NCI-H2196 (cell line): ENCODE data around the gene PLCL1.

ENCODE experiments used
- DNase-seq: peaks from one replicate; lab custom pipeline; 2025; ENCODE audit not compliant: unreplicated experiment; lab: John Stamatoyannopoulos, UW

PLCL1 gene

DNA sequence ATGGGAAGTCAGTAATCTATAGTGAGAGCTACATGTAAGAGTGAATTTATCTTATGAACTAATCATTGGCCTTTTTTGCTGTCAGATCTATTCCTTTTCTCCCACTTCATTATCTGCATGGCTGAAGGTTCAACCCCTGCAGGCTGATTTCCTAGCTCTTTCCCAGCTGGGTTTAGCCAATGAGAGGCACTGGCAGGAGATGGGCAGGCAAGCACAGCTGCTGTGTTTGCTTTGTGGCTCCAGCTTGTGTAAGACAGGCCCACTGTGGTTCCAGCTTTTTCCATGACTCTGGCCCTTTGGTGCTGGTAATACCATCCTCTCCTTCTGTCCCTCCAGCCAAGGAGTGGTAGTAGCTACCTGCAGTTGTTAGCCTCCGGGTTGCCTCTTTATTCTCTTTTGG, 248.8 kb downstream of the PLCL1 start:
- no peak for DNase-seq

- no peak for DNase-seq
These were observed 249.4 kb downstream of the PLCL1 start for GRCh38 chr2:198053776-198054175.

DNA sequence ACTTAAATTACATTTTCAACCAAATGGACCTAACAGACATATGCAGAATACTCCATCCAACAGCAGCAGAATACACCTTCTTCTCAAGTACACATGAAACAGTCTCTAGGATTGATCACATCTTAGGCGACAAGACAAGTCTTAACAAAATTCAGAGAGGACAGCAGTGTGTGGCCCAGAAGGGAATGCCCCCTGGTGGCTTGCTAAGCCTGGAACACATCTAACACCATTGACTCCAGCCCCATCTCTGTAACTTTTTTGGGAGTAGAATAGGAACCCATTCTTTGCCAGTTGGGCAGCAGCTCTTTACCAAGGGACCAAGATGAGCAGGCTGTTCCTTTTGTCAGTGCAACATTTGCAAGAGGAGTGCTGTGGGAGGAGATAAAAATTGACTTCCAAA, 249.9 kb downstream of the PLCL1 start:
- DNase-seq: no peak

DNA sequence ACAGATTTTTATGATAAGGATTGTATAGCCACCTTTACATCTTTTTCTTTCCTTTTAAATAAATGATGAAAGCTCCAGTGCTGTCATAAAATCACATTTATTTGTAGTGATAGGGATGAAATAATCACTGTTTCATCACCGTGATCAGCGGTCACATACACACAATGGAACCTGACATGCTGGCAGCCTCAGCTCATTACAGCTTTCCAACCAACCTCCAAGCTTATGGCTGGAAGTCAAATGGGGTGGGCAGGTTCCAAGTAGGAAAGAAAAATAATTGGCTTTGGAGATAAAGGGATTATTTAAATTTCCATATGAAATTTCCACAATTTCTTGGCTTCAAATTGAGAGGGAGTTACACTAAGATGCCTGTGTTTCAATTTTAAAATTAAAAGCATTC, 251.3 kb downstream of the PLCL1 start:
- no peak for DNase-seq

DNA sequence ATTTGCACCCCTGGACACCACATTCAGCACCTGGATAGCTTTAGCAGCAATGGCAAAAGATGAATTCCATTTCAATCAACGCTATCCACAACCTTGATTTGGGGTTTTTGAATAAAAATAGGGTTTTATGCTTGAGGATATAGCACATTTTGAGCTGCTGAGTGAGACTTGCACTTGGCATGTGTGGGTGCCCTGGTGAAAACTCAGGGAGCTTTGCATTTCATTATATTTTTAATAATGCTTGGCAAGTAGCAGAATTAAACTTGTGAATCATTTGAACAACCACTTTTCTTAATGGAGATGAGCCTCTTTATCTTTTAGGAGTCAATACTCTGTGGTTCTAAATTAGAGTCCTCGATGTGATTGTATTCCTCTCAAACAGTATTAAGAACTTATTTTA, 252.4 kb downstream of the PLCL1 start:
- DNase-seq: no peak

DNA sequence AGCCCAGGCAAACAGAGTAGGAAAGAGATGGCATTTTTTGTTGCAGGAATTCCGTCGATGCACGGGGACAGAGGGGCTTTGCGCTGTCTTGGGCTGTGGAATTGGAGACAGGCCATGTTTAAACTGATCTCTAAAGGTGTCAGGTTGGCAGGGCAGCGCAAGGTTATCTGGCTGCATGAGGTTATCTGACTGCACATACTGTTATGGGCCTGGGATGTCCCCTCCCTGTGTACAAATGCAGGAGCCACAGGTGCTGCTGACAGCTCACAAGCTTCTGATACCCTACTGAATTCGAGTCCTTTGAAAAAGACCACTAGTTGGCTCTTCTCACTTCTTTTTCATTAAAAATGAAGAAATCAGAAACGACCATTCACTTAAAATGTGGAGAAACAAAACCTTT, 255.4 kb downstream of the PLCL1 start:
- DNase-seq: no peak

DNA sequence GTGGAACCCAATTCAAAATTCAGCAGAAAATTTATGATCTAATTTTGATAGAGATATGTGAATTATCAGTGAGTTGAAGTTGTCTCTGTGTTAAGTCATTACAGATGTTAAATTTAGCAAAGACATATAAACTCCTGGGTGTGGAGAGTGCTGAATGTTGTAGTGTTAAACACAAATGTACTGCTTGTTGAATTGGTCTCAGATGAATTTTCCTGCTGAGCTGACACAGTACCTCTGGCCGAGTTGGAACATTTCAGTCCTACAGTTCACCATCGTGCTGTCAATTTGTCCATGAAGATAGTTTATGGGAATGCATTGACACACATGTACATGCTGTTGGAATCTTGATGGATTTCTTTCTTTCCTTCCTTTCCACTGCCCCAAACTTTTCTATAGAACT, 255.9 kb downstream of the PLCL1 start:
- no peak for DNase-seq

- DNase-seq: no peak
These were observed 258.4 kb downstream of the PLCL1 start for GRCh38 chr2:198062826-198063225.

- no peak for DNase-seq
These were observed 258.8 kb downstream of the PLCL1 start for GRCh38 chr2:198063242-198063641.

GRCh38 chr2:198065322-198065721, 260.9 kb downstream of the PLCL1 start:
- no peak for DNase-seq

DNA sequence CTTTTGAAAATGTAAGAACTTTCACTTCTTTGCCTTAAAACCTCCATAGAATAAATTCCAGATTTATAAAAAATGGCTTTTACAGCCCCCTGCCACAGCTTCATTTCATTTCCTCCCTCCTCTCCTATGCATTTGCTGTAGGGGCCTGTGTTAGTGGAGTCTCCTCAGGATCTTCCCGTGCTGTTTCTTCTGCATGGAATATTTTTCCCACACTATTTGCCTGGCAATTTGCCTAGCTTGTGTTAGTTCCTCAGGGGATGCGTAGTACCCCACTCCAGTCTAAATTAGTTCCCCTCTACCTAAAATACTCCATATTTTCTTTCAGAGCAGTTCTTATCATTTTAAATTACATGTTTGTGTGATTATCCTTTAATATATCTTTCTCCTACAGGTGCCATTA, 262.2 kb downstream of the PLCL1 start:
- DNase-seq: no peak

DNA sequence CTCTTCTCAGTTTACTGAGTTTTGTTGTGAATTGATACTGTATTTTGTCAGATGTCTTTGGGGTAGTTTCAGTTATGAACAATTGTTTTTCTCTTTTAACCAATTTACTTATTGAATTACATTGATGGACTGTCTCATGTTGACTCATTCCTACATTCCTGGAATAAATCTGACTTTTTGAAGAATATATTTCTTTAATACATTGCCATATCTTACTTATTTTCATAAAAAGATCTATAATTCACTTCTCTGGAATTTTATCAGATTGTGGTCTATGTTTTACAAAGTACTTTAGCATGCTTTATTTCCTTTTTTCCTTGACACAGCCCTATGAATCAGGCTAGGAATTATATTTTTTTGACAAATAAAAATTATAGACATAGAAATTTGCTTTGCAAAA, 268.3 kb downstream of the PLCL1 start:
- DNase-seq: no peak

- DNase-seq: no peak
These were observed 268.9 kb downstream of the PLCL1 start for GRCh38 chr2:198073253-198073652.

- no peak for DNase-seq
These were observed 273.1 kb downstream of the PLCL1 start for GRCh38 chr2:198077477-198077876.

DNA sequence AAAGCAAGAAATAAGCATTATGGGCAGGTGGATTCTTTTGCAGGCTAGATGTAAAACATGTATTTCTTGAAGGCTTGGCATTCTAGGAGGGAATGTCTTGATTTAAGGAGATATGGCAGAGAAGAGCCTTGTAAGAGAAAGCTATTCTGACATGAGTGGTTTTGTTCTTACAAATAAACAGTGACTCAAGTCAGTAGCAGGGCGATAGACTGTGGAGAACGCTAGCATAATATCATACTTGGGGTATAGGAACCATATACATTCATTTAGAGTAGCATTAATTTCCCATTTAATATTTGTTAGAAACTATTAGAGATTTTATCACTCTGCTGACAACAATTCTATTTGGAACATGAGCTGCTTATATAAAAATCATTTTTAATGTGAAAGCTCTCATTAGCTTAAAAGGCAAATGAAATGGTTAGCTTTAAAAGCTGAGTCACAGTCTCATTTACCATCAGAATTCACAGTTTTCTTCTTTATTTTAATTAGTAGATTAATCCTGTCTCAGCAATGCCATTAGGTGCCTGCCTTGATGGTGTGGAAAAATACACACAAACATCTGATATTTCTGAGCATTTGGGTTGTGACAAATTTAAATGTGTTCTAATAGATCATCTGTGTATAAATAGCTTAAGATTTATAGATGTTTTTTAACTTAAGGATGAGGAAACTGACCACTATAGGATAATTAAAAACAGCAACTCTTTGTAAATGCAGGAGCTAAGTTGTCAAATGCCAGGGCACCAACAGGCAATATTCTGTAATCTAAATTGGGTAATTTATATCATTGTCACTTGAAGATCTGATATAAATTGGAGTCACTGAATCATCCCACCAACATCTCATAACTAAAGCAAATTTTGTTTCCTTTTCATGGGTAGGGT, 276.7 kb downstream of the PLCL1 start:
- DNase-seq: no peak

GRCh38 chr2:198084156-198084555, 279.8 kb downstream of the PLCL1 start:
- DNase-seq: no peak

DNA sequence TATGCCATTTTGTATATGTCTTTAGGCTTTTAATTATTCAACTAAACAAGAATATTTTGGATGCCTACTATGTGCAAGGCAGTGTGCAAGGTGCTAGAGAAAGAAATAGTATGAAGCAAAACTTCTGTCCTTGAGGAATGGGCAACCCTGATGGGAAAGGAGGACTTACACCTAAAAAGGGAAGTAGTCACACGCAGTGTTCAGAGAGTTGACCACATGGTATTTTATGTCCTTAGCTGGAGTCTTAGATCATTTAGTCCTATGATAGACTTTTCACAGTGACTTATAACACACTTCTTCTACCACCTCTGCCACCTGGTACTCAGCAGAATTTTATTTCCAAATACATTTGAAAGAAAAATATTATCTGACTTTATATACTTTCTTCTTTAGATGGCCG, 291.6 kb downstream of the PLCL1 start:
- DNase-seq: no peak

- no peak for DNase-seq
These were observed 292.6 kb downstream of the PLCL1 start for GRCh38 chr2:198096965-198097364.

GRCh38 chr2:198097630-198098029, 293.2 kb downstream of the PLCL1 start:
- DNase-seq: no peak

DNA sequence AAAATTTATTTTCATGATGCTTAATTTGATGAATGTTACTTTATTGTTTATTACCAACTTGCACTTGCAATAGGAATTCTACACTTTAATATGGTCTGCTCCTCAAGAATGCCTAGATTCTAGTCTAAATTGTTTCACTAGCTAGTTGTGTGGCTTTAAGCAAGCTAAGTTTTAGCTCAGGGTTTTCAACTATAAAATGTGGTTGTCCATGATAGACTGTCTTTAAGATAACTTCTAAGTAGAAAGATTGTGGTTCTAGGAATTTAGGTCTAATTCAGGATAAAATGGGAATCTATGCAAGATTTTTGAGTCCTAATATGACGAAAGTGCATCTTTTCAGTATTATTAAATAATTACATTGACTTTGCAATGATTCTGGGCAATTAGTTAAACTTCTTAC, 294.0 kb downstream of the PLCL1 start:
- no peak for DNase-seq

- no peak for DNase-seq
These were observed 294.5 kb downstream of the PLCL1 start for GRCh38 chr2:198098918-198099317.

- no peak for DNase-seq
These were observed 296.0 kb downstream of the PLCL1 start for GRCh38 chr2:198100346-198100745.

- DNase-seq: no peak
These were observed 297.3 kb downstream of the PLCL1 start for GRCh38 chr2:198101688-198102087.
